ENCODE data around the gene ISY1. TPM values are rescaled to one million over a fixed set of nuclear protein-coding genes. Genes with fewer than 3 reads are reported as not detected.

Gene ISY1
- total RNA-seq, 1 experiment from 2014 or later = 43.6 TPM

DNA sequence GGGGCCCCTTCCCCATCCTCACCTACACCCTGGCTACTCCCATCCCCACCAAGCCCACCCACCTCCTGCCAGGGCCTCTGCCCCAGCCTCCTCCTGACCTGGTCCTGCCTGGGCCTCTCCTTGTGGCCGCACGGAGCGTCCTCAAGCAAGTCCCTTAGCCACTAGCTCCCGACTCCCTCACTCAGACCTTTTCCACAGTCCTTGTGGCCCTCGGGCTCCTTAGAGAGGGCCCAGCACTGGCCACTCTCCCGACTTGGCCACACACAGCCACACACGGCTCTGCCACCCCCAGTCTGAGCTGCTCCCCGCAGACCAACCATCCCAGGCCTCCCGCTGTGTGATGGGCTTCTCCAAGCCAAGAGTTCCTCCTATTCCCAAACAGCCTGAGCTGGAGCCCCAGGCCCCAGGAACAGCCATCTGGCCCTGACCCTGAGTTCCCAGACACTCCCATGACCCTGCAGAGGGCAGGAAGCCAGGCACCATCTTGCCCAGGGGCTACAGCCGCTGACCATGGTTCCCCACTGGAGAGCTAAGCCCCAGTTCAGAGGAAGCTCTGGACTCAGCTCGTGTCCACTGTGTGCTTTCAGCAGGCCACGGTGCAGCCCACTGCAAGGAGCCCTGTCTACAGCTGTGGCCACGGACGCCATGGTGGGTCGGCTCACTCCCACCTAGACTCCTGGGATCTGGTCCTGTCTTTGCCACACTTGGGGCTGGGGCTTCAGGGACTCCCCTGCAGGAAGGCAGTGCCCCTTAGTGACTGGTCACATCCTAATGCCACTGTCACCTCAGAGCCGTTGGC is 32.3 kb downstream of the ISY1 start (continued):
- TF ChIP-seq POLR2AphosphoS5 (IDR thresholded peaks at IDR 0.05; ENCODE audit: low read depth, low read length) (no peak), EZH2 (IDR thresholded peaks at IDR 0.05) (no peak), FOSL1 (IDR thresholded peaks at IDR 0.05; ENCODE audit: low read depth) (no peak), EZH2phosphoT487 (IDR thresholded peaks at IDR 0.05; ENCODE audit: borderline replicate concordance) (no peak), TCF7L2 (IDR thresholded peaks at IDR 0.05; ENCODE audit: borderline replicate concordance, extremely low read depth, insufficient read depth, insufficient read length) (no peak), JUND (IDR thresholded peaks at IDR 0.05) (no peak), CEBPB (IDR thresholded peaks at IDR 0.05; ENCODE audit: low read depth) (no peak)
- TF ChIP-seq, protein P1, sequence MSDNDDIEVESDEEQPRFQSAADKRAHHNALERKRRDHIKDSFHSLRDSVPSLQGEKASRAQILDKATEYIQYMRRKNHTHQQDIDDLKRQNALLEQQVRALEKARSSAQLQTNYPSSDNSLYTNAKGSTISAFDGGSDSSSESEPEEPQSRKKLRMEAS (IDR thresholded peaks at IDR 0.05) = no peak

DNA sequence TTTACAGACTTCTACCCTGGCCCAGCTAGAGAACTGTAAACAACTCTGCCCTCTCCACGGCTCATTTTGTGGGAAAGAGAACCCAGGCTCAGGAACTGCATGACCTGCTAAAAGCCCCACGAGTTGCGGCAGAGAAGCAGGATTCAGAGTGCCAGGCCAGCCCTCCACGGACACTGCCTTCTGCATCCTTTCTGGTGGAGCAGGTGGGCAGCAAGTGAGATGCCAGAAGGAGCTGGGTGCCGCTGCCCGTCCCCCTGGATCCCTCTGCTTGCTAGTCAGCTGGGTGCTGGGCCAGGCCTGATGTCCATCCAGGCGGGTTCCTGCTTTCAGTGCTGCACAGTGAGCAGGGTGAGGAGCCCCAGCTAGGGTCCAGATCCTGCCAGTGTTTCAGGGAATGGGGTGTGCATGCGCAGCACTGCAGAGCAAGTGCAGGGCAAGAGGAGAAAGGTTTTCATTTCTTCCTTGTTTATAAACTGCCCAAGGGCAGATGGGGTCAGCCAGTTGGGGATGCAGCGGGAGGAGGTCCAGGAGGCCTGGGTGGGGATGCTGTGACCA is 34.1 kb downstream of the ISY1 start:
- Histone ChIP-seq H3K9me2 (ENCODE audit: insufficient read depth) (no peaks in the 10 kb centered on the region), H3K9ac (ENCODE audit: low read length) (no peak overlapping the region), H4K20me1 (ENCODE audit: insufficient read depth) (no peaks in the 10 kb centered on the region), H3K27ac (ENCODE audit: low read depth, low read length) (no peak overlapping the region), H3K4me3 (replicated peaks in 1 of 2; ENCODE audit: low read depth in 1 of 2, low read length in 2 of 2) (no peak overlapping the region), H3K36me3 (ENCODE audit: control insufficient read depth in 1 of 2, insufficient read depth in 2 of 2, low read length in 2 of 2) (peaks cover 9% of the 10 kb centered on the region in 2 experiments; a peak in 3 of 4 replicates), H3K79me2 (ENCODE audit: insufficient read depth, low read length) (no peaks in the 10 kb centered on the region), H3K9me3 (ENCODE audit: control insufficient read depth in 1 of 2, insufficient read depth in 1 of 2, low read depth in 1 of 2, low read length in 2 of 2) (no peaks in the 10 kb centered on the region), H2AFZ (ENCODE audit: low read depth, low read length, poor library complexity, severe bottlenecking) (no peak overlapping the region), H3K4me1 (ENCODE audit: control insufficient read depth in 1 of 2, insufficient read depth in 2 of 2, low read length in 2 of 2) (peaks cover 6 to 21% of the 10 kb centered on the region in 2 experiments; a peak in 3 of 4 replicates), H3K27me3 (ENCODE audit: insufficient read depth, low read length) (no peaks in the 10 kb centered on the region), H3K4me2 (ENCODE audit: low read length) (no peak overlapping the region)
- intact Hi-C loops (cut with micrococcal nuclease) = no loop called here
- DNase-seq (ENCODE audit: low read depth, low spot score) (no peak), ATAC-seq (no peak)
- TF ChIP-seq SP1 (IDR thresholded peaks at IDR 0.05; ENCODE audit: low read depth) (no peak), EZH2phosphoT487 (IDR thresholded peaks at IDR 0.05; ENCODE audit: borderline replicate concordance) (no peak), CBX3 (IDR thresholded peaks at IDR 0.05; ENCODE audit: low read depth) (no peak), EZH2 (IDR thresholded peaks at IDR 0.05) (no peak), TCF7L2 (IDR thresholded peaks at IDR 0.05; ENCODE audit: borderline replicate concordance, extremely low read depth, insufficient read depth, insufficient read length) (no peak), ZFX (IDR thresholded peaks at IDR 0.05) (no peak), RAD21 (IDR thresholded peaks at IDR 0.05; ENCODE audit: low read depth) (no peak), EGR1 (IDR thresholded peaks at IDR 0.05; ENCODE audit: low read depth) (no peak), YY1 (IDR thresholded peaks at IDR 0.05; ENCODE audit: extremely low read depth, insufficient replicate concordance, low read depth, low read length) (no peak), FOSL1 (IDR thresholded peaks at IDR 0.05; ENCODE audit: low read depth) (no peak), JUND (IDR thresholded peaks at IDR 0.05) (no peak), ELF1 (IDR thresholded peaks at IDR 0.05; ENCODE audit: borderline replicate concordance, low read depth) (no peak)
- TF ChIP-seq, protein P1 (IDR thresholded peaks at IDR 0.05) = no peak
- TF ChIP-seq, protein P2, sequence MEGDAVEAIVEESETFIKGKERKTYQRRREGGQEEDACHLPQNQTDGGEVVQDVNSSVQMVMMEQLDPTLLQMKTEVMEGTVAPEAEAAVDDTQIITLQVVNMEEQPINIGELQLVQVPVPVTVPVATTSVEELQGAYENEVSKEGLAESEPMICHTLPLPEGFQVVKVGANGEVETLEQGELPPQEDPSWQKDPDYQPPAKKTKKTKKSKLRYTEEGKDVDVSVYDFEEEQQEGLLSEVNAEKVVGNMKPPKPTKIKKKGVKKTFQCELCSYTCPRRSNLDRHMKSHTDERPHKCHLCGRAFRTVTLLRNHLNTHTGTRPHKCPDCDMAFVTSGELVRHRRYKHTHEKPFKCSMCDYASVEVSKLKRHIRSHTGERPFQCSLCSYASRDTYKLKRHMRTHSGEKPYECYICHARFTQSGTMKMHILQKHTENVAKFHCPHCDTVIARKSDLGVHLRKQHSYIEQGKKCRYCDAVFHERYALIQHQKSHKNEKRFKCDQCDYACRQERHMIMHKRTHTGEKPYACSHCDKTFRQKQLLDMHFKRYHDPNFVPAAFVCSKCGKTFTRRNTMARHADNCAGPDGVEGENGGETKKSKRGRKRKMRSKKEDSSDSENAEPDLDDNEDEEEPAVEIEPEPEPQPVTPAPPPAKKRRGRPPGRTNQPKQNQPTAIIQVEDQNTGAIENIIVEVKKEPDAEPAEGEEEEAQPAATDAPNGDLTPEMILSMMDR (IDR thresholded peaks at IDR 0.05 in 2 of 3, conservative IDR thresholded peaks at IDR 0.05 in 1 of 3; ENCODE audit: borderline replicate concordance in 1 of 3, insufficient read depth in 1 of 3, low read depth in 2 of 3, low read length in 2 of 3) = no peak
- TF ChIP-seq, protein P3, sequence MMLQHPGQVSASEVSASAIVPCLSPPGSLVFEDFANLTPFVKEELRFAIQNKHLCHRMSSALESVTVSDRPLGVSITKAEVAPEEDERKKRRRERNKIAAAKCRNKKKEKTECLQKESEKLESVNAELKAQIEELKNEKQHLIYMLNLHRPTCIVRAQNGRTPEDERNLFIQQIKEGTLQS (IDR thresholded peaks at IDR 0.05) = no peak
- BruUV-seq (replicated peaks) = no TSS peak
- ChIA-PET CTCF (no interaction called here), POLR2A (no interaction called here), RAD21 (ENCODE audit: low non-redundant PET in 1 of 2, low total read pairs in 2 of 2, uncharacterized antibody in 2 of 2, unreplicated experiment in 2 of 2) (no interaction called here)

Data from HCT116 (cell line).